Activated CD4-positive, alpha-beta T cell treated with anti-CD3 and anti-CD28 coated beads, Interleukin-2, amount 50 U/mL, for 24 hours (primary cell): ENCODE measurements around the gene EGFR.

ENCODE experiments used
- DNase-seq, 2 donors: peaks; one replicate each; pipeline ENCODE4 v3.0.0-alpha.2; 2020; ENCODE audit warnings: low read depth in 1 of 2, low spot score in 1 of 2

The EGFR gene

DNA sequence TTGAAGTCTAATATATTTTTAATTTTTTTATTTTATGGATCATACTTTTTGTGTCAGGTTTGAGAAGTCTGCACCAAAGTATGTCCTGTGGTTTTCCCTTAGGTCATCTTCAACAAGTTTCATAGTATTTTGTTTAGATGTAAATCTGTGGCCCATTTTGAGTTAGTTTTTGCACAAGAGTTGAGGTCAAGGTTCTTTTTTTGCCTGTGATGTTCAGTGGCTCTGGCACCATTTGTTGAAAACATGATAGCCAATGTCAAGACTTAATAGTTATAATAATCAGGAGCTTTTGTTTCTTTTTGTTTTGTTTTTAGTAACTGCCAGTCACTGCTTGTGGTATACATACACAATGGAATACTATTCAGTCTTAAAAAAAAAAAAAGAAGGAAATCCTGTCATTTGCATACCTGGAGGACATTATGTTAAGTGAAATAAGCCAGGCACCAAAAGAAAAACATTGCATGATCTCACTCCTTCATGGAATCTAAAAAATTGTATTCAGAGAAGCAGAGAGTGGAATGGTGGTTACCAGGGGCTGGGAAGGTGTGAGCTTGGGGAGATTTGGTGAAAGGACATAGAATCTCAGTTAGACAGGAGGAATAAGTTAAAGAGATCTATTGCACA is 61.3 kb downstream of the EGFR start:
- no peak for DNase-seq

DNA sequence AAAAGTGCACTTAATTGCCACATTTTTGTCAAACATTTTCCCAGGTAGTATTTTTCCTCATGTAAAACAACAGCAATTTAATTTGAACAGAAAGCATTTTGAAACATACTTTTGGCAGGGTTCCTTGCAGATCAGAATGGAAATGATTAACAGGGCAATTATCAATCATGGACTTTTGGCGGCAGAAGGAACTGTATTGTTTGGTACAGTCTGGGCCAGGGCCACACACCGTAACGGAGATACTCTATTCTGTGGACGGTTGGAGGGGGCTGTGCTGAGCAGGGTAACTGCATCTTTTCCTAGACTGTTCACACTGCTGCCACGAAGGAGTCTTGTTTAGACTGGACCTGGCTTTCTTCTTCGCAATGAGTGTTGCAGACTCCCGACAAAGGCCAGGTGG is 62.3 kb downstream of the EGFR start:
- no peak for DNase-seq

- DNase-seq = no peak
These were observed 62.8 kb downstream of the EGFR start for GRCh38 chr7:55081472-55082227.

DNA sequence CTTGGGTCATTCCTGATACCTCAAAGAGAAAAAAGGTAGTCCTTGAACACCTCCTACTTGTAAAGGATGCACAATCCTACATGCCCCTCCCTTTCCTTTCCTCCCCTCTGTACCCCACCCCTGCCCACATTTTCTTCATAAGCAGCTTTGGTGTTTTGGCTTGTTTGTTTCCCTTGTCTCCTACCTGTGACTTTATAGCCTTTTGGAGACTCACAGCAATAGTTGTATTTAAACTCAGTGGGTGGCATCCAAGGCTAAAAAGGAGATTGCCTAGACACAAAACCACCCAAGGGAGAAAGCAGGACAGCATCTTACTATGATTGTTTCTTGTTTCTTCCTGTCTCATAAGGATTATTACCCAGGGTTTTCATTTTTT is 63.4 kb downstream of the EGFR start:
- no peak for DNase-seq

DNA sequence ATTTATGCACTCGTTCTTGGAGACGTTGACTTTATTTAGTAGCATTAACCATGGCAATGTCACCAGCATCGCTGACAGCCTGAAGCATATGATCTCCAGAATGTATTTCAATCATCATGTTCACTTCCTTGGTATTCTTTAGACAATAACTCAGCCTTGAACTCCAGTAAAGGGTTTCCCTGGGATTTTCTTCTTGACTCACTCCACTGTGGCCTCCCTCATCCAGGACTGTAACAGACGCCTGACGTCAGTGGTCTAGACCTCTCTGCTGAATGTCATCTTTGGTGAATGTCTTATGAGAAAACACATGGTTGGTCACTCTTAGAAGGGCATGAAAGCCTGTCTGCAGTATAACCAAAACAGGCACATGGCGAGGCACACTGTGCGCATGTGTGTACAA is 64.4 kb downstream of the EGFR start:
- DNase-seq = no peak

- DNase-seq = no peak
These were observed 65.5 kb downstream of the EGFR start for GRCh38 chr7:55084307-55084706.

DNA sequence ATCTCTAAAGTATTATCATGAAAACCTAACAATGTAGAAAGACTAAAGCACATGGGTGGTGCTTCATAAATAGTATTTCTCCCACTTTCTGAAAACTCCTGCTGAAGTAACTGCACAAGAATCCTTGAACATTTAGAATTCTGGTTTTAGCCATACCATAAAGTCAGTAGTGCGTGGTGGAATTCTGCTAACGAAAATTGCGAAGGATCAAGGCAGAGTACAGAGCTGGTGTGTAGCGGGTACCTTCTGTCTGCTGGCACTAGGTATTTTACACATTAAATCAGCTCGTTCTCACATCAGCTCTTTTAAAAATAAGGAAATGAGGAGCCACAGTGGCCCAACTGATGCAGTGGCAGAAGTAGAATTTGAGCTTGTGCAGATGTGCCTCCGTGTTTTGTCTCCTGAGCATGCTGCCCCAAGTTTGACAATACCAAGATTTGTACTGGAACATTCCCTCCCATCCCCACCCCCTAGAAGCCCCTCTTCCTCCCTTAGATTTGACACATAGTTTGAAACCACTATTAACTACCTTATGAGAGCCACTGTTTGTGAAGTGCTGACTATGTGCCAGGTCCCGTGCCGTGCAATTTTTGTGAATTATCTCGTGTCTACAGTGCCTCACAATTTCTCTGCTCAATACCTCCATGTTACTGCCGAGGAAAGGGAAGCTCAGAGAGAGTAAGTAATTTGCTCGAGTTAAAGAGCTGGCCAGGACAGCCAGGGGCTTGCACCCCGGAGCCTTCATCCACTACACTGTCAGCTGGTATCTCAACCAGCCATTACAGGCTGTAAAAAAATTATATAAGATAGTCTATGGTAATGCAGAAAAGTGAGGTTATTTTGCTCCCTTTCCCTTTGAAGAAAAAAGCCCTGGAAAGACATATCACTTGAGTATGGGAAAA is 66.9 kb downstream of the EGFR start:
- DNase-seq = no peak

GRCh38 chr7:55086413-55087201 is 67.8 kb downstream of the EGFR start:
- DNase-seq = no peak

DNA sequence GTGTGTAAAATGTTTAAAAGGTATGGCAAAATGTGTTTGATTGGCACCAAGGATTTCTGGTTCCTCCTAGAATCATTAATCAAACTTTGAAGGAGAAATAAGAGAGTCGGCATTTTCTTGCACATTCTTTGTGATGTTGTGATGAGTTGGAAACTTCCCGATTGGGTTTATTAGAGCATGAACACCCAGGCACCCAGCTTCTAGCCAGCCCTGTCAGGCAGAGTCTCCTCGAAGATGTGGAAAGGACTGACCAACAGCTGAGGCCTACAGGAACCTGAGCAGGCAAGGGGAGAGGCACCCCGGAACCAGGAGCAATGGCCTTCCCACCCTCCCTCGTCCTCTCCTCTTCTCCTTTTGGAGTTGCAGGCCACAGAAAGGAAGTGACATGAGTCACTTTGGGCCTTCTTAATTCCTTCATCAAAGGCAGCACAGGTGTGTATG is 68.7 kb downstream of the EGFR start:
- DNase-seq = no peak

GRCh38 chr7:55088107-55088506 is 69.3 kb downstream of the EGFR start:
- DNase-seq = no peak

DNA sequence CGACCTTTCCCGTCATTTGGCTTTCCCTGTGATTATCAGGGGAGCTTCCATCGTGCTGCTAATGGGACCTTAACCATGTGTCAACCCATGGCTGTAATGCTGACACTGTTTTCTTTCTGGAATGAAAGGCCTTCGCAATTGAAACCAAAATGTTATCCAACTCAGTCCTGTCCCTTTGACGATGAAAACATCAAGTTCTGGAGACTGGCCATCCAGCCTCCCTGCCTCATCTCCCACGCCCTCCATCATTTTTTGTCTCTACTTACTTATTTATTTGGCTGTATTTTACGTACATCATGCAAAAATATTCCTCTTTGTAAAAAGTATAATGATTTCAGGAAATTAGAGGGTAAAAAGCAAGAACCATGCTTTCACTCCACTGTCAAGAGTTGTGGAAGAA is 69.8 kb downstream of the EGFR start:
- DNase-seq = no peak

DNA sequence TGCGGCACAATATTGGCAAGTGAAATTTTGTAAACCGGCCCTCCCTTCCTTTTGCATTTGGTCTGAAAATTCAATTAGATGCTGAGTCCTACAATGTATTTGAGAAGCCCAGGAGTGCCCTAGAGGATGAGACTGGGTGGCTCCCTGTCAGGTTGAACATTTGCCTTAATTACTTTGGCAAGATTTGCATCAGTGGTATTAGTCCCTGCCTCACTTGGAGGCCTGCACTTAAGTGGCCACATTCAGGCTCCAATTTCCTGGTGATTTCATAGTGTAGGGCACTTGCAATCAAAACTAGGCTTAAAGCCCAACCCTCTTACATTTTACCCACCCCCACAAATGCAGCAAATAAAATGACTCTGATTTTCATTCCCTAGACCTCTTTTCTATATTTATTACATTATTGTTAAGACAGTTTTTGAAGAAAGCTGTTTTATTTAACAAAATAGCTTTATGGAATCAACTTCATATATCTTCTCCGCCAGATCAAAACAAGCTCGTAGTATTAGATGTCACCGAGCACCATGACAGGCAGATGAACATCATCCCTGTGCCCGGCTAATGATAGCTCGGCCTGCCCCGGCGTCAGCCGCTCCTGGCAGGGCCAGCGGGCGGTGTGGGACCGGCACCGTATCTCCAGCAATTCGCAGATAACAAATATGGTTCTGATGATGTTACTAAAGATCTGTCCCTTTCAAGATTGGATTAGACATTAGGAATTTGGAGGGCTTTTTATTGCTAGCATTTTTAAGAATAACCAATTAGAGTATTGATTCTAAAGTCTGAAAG is 73.6 kb downstream of the EGFR start:
- DNase-seq = no peak

GRCh38 chr7:55092975-55093373 is 74.2 kb downstream of the EGFR start:
- no peak for DNase-seq

GRCh38 chr7:55093674-55094073 is 74.9 kb downstream of the EGFR start:
- no peak for DNase-seq

DNA sequence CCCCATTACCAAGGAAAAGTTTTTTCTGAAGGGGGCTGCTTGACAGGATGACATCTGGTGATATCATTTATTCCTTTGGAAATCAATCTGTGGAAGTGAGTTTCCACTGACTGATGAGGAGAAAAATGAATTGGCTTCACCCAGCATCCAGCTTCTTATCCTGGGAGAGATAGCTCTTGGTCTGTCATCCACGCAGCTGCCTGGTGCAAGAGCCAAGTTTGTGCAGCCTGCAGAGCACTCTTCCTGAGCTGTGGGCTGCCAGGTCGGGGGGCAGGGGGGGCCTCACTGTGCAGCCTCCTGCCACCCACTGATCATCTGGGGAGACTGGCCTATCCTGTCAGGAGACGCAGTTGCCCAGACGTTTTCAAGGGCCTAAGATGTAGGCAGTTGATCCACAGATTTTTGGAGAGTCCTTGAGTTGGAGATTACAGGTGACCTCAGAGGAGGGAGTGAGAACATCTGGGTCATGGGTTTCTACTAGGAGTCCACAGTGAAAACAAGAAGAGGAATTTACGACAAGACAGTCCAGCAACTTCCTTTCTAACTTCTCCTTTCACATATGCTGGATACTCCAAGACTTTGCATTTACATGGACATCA is 75.4 kb downstream of the EGFR start:
- DNase-seq = no peak

GRCh38 chr7:55095672-55096071 is 76.9 kb downstream of the EGFR start:
- DNase-seq = no peak

DNA sequence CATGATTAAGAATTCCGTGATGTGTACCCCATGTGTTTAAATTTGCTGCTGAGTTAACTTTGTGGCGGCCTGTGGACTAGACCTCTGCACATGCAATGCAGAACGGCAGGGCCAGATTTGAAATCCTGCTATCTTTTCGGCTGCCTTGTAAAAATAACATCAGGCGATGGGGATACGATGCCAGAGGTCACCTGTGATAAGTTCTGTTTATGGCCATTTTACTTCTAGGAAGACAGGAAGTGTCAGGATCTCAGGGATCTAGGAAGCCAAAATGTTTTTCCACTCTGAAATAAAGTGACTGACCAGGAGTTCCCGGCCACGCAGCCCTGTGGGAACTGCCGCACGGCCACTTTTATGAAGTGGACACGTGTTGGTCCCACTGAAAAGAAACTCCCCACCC is 77.5 kb downstream of the EGFR start:
- no peak for DNase-seq

DNA sequence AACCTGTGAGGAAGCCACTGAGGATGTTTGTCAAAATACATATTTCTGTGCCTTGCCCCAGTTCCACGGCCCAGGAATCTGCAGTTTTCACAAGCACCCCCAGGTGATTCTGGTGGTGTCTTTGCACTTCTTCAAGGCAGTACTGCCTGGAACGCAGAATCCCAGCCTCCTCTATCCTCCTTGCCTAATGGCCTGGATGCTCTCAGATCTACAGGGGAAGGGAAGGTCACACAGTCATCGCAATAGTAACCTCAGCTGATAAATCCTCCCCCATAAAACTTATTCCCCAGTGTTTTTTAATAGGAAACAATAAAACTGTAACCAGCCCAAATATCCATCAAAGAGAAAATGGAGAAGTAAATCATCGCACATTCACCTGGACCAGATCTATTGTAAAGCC is 78.3 kb downstream of the EGFR start:
- DNase-seq = no peak

DNA sequence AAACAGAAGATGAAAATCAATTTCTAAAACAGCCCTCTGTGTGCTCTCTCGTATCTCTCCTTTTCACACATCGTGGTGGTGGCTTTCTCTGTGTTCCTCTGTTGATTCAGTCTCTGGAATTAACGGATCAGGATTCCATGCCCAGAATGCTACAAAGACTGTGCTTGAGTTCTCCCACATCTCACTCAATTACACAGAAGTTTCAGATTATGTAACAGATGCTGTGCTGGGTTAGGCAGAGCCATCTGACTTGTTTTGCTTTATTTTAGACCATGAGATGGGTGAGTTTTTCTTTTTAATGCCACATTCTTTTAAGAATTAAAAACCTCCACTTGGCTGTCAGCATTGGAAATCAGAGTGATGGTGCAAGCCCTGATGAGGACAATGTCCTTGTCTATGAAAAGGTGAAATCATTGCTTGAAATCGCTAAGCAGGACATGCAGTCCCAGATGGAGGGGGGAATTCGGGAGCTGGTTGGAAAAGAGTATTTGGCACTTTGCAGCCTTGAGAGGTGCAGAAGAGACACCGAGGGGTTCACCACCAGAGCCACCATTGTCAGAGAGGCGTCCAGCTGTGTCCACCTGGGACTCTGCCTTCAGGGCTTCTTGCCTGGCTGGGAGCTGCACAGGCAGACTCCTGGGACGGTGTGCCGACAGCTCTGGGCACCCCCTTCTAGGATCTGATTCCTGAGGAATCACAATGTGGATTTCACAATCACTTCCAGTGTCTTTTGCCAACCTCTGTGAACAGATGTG is 80.4 kb downstream of the EGFR start:
- no peak for DNase-seq
